Heart right ventricle (tissue), 16 donors: ENCODE measurements around the gene STAB2. TPM values are rescaled to one million over a fixed set of nuclear protein-coding genes. Genes with fewer than 3 reads are reported as not detected.
A peak's percentile ranks its signal among the peaks of the same experiment; 100 is the strongest.

ENCODE experiments used
- ATAC-seq, 8 donors: fragments of 200-7000 bp; cut with Tn5 transposase; one replicate each; pipeline ENCODE4 v1.9.1; 2020; ENCODE audit warnings: mild to moderate bottlenecking in 8 of 8, moderate library complexity in 8 of 8, moderate number of reproducible peaks in 1 of 8
- DNase-seq, 2 donors: peaks; one replicate each; pipeline ENCODE4 v3.0.0-alpha.2; 2020
- H3K27ac ChIP-seq, 10 donors: fragments of 200-600 bp; sonication (generic) in 2 of 10; one replicate each; pipeline versions ENCODE4 v1.5.0 to v1.8.0; 2020 to 2022; ENCODE audit warnings: mild to moderate bottlenecking in 3 of 10
- H3K27me3 ChIP-seq, 7 donors: fragments of 200-600 bp; one replicate each; pipeline ENCODE4 v1.8.0; 2021 to 2022; ENCODE audit warnings: mild to moderate bottlenecking in 2 of 7
- H3K36me3 ChIP-seq, 9 donors: fragments of 200-600 bp; sonication (generic) in 1 of 9; one replicate each; pipeline versions ENCODE4 v1.5.0 to v1.8.0; 2020 to 2022; ENCODE audit warnings: mild to moderate bottlenecking in 2 of 9
- H3K4me1 ChIP-seq, 9 donors: fragments of 200-600 bp; sonication (generic) in 1 of 9; one replicate each; pipeline versions ENCODE4 v1.5.0 to v1.8.0; 2020 to 2022; ENCODE audit warnings: mild to moderate bottlenecking in 4 of 9
- H3K4me3 ChIP-seq, 10 donors: fragments of 200-600 bp; sonication (generic) in 2 of 10; one replicate each; pipeline versions ENCODE4 v1.5.0 to v1.8.0; 2020 to 2022; ENCODE audit warnings: mild to moderate bottlenecking in 7 of 10, moderate library complexity in 2 of 10
- H3K9me3 ChIP-seq, 11 donors: fragments of 200-600 bp in 10 of 11; sonication (generic) in 2 of 11; one replicate each; pipeline versions ENCODE4 v1.5.0 to v1.8.0; 2013 to 2022; ENCODE audit warnings: mild to moderate bottlenecking in 2 of 11, control low read depth in 1 of 11, moderate library complexity in 1 of 11
- WGBS, 2 donors: extraction: QIAGEN DNeasy Blood & Tissue Kit; methylation state at CpG; one replicate each; pipeline ENCODE4 v1.1.7; 2013; ENCODE audit warnings: inconsistent platforms in 1 of 2; 5-methylcytosine and 5-hydroxymethylcytosine counted together
- intact Hi-C, 10 donors: fragments of 100-400 bp; cut with DNase I; formaldehyde crosslinking; loops; one replicate each; pipeline versions ENCODE4 v1.11.1 to v1.14.2; 2022
- polyA plus RNA-seq, 2 donors: library from polyadenylated mRNA; stranded (reverse); fragments of 200-250 nt; gene quantifications; one replicate each; pipeline ENCODE4 v1.2.3, GENCODE V29; 2013
- total RNA-seq, 10 donors: library from RNA; stranded (reverse); fragmentation: NEBNext Ultra II Directional in 3 of 10; extraction: Animal tissue kit (Norgen Biotek cat#: 25700) in 3 of 10; gene quantifications; one replicate each; pipeline versions ENCODE4 v1.2.1 to v1.2.4, GENCODE V29; 2021 to 2023
- TF ChIP-seq, protein P1 (sequence below), 9 donors: fragments of 200-600 bp; sonication (generic) in 2 of 9; IDR thresholded peaks; one replicate each; pipeline versions ENCODE4 v1.5.0 to v1.8.0; 2021 to 2022; ENCODE audit warnings: antibody characterized with exemption in 9 of 9, mild to moderate bottlenecking in 5 of 9, moderate library complexity in 1 of 9
- donor health status: Arrhythmogenic right ventricular cardiomyopathy.
- donor health status: ischemic (EF 13 %, LVEDD 7.1; RV severe dilation, severe dysfunction).
- donor health status: healthy with polysubstance abuse.
- donor health status: DM: no; HTN: yes; CAD: no.
- donor health status: DM: no; HTN: no; CAD: no.
- donor health status: ischemic (EF 25% LVEDD 6.9; RV normal size, moderate dysfunction).
- donor health status: ischemic (EF 25% LVEDD 5.7; RV mildly dilated, moderate dysfunction).
- donor health status: healthy.
- donor health status: DM: yes; HTN: yes; CAD: no.
- donor health status: Ischemic cardiomyopathy.
- donor health status: ischemic (EF 35%, LVEDD 5.7; RV mildly dilated, moderate dysfunction).
- donor health status: nonischemic (EF 11% LVEDD 7.7; RV severe dilation, severe dysfunction).
- donor health status: DM: yes; HTN: yes; CAD: no.
- donor health status: PGD.
- donor health status: ischemic (EF 29% LVEDD 5.4; RV normal size, mild dysfunction).
- donor health status: nonischemic (EF 23%, LVEDD 6.1; RV moderate dilation, normal function).

STAB2 gene
- total and polyA plus RNA-seq, 12 donors, result 0.01 to 0.50 (median 0.17) TPM; not detected in 3

DNA sequence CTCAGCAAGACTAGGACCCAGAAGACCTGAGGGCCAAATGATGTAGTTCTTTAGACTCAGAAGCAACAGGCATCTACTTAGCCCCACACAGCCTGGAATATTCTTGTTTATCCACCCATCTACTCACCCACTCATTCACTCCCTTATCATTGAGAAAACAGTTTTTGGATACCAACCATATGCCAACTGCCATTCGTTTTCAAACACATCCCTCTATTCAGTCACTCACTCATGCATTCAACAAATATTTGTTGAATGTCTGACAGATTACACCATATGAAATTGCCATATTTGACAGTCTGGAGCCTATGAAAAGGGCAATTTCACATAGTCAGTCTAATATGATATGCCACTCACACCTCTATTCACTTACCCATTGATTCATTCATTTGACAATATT lies 150.8 kb downstream of the STAB2 start:
- TF ChIP-seq, protein P1, sequence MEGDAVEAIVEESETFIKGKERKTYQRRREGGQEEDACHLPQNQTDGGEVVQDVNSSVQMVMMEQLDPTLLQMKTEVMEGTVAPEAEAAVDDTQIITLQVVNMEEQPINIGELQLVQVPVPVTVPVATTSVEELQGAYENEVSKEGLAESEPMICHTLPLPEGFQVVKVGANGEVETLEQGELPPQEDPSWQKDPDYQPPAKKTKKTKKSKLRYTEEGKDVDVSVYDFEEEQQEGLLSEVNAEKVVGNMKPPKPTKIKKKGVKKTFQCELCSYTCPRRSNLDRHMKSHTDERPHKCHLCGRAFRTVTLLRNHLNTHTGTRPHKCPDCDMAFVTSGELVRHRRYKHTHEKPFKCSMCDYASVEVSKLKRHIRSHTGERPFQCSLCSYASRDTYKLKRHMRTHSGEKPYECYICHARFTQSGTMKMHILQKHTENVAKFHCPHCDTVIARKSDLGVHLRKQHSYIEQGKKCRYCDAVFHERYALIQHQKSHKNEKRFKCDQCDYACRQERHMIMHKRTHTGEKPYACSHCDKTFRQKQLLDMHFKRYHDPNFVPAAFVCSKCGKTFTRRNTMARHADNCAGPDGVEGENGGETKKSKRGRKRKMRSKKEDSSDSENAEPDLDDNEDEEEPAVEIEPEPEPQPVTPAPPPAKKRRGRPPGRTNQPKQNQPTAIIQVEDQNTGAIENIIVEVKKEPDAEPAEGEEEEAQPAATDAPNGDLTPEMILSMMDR (IDR thresholded peaks at IDR 0.05), result no peak
- DNase-seq, result no peak
- Histone ChIP-seq H3K9me3 (no peaks in the 10 kb centered on the region), H3K27ac (no peak overlapping the region), H3K4me1 (peaks cover 0 to 10% (median 6%) of the 10 kb centered on the region in 9 donors), H3K27me3 (no peaks in the 10 kb centered on the region), H3K36me3 (no peaks in the 10 kb centered on the region), H3K4me3 (no peak overlapping the region)
- intact Hi-C loops, result no loop called here
- no peak for ATAC-seq
- WGBS, 2 donors, result 68 to 70% methylated on average over 1 of the region's 1 CpG

DNA sequence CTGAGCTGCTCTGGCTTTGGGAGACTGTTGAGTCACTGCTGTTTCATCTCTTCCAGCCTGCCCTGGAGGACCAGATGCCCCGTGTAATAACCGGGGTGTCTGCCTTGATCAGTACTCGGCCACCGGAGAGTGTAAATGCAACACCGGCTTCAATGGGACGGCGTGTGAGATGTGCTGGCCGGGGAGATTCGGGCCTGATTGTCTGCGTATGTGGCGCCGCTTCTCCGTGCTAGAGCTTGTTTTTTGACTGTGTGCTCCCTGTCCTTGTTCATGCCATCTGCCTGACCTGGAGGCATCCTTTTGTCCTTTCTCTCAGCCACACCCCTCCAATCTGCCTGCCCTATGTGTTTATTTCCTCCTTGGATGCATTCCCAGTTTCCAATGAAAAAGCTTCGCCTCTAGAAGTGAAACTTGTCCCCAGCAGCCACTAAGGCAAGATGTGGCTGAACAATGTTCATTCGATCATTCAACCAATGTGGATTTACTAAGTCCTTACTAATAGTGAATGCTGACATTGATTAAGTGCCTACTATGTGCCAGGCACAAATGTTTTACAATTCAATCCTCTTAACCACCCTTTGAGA lies 155.4 kb downstream of the STAB2 start:
- 54 to 68% methylated on average over 15 of the region's 15 CpGs for WGBS, 2 donors
- DNase-seq, result peak in 1 of 2 donors; percentile 20
- H3K27ac ChIP-seq, result peak overlapping the region in 1 of 10 donors; percentile 45
- H3K4me1 ChIP-seq, result peaks cover 0 to 11% (median 6%) of the 10 kb centered on the region in 9 donors
- H3K9me3 ChIP-seq, result no peaks in the 10 kb centered on the region
- no peak overlapping the region for H3K4me3 ChIP-seq
- TF ChIP-seq, protein P1 (IDR thresholded peaks at IDR 0.05), result no peak
- intact Hi-C loops, result loop anchor here in 1 of 10 donors (10.0 kb wide), 1 partner anchor 118 kb away; no protein-coding TSS in a partner anchor
- H3K36me3 ChIP-seq, result no peaks in the 10 kb centered on the region
- no peaks in the 10 kb centered on the region for H3K27me3 ChIP-seq
- peak; percentile 46 to 86 (median 65) for ATAC-seq

DNA sequence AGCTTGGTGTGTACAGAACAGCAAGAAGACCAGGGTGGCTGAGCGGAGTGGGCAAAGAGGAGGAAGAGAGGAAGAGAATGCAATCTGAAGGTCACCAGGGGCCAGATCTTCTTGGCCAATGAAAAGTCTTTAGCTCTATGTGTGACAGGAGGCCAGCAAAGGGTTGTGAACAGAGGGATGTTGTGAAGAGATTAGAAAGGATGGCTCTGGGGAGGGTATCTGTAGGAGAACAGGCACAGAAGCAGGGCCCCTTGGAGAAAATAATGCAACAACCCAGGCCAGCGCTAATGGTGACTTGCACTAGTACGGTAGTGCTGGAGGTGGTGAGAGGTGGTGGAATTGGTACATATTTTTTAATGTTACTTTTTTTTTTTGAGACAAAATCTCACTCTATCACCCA lies 156.7 kb downstream of the STAB2 start:
- Histone ChIP-seq H3K4me3 (no peak overlapping the region), H3K4me1 (peaks cover 0 to 11% (median 6%) of the 10 kb centered on the region in 9 donors), H3K9me3 (no peaks in the 10 kb centered on the region), H3K27me3 (no peaks in the 10 kb centered on the region), H3K36me3 (no peaks in the 10 kb centered on the region), H3K27ac (no peak overlapping the region)
- DNase-seq (no peak), ATAC-seq (no peak)
- intact Hi-C loops, result loop anchor here in 1 of 10 donors (10.0 kb wide), 1 partner anchor 119 kb away; no protein-coding TSS in a partner anchor
- WGBS, 2 donors, result 94 to 99% methylated on average over 3 of the region's 3 CpGs
- TF ChIP-seq, protein P1 (IDR thresholded peaks at IDR 0.05), result no peak

DNA sequence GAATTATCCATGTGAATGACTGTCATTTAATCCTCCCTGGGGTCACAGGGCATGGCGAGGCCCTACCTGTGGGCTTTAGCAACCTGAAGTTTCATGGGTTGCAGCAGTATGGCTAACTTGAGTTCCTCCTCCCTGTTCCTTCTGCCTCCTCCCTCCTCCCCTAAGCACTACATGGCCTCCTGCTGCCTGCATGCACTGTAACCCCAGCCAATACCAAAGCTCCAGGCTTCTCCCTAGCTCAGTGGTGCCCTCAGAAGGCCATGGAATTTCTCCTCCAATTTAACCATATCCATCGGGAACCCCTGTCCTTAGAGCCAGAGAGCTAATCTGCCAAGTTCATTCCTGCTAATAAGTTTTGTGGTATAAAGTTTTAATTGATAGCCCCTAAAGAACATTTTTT lies 158.9 kb downstream of the STAB2 start:
- H3K27me3 ChIP-seq, result peaks cover 0 to 3% (median 0%) of the 10 kb centered on the region in 7 donors
- no peaks in the 10 kb centered on the region for H3K9me3 ChIP-seq
- ATAC-seq (peak in 1 of 8 donors; percentile 46), DNase-seq (no peak)
- no peaks in the 10 kb centered on the region for H3K36me3 ChIP-seq
- 75 to 82% methylated on average over 2 of the region's 2 CpGs for WGBS, 2 donors
- no peak overlapping the region for H3K4me3 ChIP-seq
- TF ChIP-seq, protein P1 (IDR thresholded peaks at IDR 0.05), result peak in 2 of 9 donors; percentile 9 to 26
- no peak overlapping the region for H3K27ac ChIP-seq
- intact Hi-C loops, result loop anchor here in 1 of 10 donors (10.0 kb wide), 1 partner anchor 121 kb away; no protein-coding TSS in a partner anchor
- H3K4me1 ChIP-seq, result peaks cover 0 to 11% (median 6%) of the 10 kb centered on the region in 9 donors
